ENCODE results near the gene ROR1.

Gene ROR1

GRCh38 chr1:64137412-64137803, 363.6 kb downstream of the ROR1 start:
- no peak for DNase-seq (ENCODE audit: low read depth, low spot score)
- H3K27ac ChIP-seq = no peak overlapping the region

GRCh38 chr1:64139877-64140276, 366.1 kb downstream of the ROR1 start:
- no peak for DNase-seq (ENCODE audit: low read depth, low spot score)
- no peak overlapping the region for H3K27ac ChIP-seq

GRCh38 chr1:64140596-64140995, 366.8 kb downstream of the ROR1 start:
- H3K27ac ChIP-seq = no peak overlapping the region
- no peak for DNase-seq (ENCODE audit: low read depth, low spot score)

GRCh38 chr1:64147045-64147724, 373.4 kb downstream of the ROR1 start:
- DNase-seq (ENCODE audit: low read depth, low spot score) = no peak
- H3K27ac ChIP-seq = no peak overlapping the region

DNA sequence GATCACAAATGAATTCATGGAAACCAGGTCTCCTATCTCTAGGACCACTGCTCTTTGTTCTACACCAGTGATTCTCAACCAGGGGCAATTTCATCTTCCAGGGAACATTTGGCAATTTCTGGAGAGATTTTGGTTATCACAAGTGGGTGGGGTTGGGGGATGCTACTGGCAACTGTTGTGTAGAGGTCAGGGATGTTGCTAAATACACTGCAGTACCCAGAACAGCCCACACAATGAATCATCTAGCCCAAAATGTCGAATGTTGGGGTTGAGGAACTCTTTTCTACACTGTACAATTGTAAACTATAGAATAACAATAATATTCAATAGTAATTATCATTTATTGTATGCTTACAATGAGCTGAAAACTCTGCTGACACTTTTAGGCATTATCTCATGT, 373.9 kb downstream of the ROR1 start:
- no peak for DNase-seq (ENCODE audit: low read depth, low spot score)

DNA sequence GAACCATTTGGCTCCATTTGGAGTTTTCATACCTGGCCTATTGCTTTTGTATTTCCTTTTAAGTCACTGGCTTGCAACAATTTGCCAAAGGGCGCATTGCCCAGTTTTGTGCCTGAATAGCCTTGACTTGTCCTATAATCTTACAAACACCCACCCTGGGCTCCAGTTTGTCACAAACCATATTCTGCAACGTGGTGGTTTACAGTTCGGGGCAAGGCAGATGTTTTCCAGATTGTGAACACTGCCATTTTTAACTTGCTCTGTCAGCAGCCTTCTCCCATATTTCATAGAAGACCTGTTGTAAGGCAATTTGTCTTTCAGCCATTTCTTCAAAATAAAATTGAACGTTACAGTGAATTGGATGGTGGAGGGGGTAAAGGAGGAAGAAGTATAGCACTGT, 376.4 kb downstream of the ROR1 start:
- no peak for DNase-seq (ENCODE audit: low read depth, low spot score)
- no peak overlapping the region for H3K27ac ChIP-seq

More for the DNA sequence above, 373.9 kb downstream of the ROR1 start:
- H3K27ac ChIP-seq = no peak overlapping the region

GRCh38 chr1:64150729-64151230, 377.0 kb downstream of the ROR1 start:
- no peak for DNase-seq (ENCODE audit: low read depth, low spot score)

DNA sequence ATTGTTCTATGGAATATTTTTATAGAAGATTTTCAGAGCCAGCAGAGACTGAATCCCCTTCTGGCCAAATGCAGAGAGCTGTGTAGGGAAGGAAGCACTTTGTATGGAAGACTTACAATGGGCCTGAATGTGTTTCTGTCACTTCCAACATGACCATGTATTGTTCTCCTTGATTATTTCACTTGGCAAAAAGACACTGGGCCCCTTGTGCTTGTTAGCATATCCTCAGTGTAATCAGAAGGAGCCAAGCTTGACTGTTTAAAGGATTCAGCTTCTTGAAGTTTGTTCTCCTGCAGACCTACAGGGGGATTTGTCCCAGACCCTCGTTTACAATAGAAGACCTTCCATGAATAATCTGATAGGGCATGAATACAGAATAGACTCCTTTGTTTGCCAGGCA, 381.5 kb downstream of the ROR1 start:
- no peak for DNase-seq (ENCODE audit: low read depth, low spot score)

More at GRCh38 chr1:64150729-64151230, 377.0 kb downstream of the ROR1 start:
- H3K27ac ChIP-seq = no peak overlapping the region

DNA sequence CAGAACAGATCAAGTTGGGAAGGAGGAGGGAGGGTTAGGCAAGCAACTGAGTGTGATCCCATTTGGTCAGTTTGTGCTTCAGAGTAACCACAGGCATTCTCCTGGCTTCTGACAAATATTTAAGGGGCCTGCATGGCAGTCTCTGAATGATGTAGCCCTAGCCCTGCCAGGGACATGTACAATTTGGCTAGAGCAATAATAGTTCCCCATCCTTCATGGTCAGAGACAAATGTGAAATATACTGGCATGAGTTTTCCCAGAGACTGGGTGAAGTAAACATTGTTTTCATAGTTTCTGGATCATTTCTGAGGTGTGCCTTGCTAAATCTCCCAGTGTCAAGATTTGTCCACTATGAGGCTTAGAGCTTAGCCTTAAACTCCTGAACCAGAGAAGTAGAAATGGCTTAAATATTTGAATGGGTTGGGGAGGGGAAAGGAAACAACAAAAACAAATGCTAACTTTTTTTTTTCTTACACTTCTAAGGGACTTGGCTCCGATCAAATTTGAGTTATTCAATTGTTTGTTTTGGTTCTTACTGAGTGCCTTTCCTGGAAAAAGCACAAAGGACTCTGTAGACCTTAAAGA, 387.6 kb downstream of the ROR1 start:
- DNase-seq (ENCODE audit: low read depth, low spot score) = no peak

More for the DNA sequence above, 381.5 kb downstream of the ROR1 start:
- no peak overlapping the region for H3K27ac ChIP-seq

DNA sequence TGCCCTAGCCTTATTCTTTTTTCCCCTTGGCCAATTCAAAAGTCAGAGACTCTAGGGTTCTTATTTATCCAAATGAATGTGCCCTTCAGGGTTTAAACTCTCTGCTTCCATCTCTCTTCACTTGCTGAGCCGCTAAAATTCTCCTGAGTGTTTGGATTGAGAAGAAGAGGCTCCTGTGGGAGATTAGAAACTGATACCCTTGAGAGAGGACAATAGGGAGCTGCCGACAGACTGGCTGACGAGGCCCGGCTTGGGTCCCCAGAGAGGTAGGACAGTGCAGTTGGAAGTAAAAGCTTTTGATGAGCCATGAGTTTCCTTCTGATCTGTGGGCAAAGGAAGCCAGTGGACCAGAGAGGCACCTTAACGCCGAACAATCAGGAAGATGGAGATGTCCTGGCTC, 388.3 kb downstream of the ROR1 start:
- H3K27ac ChIP-seq = no peak overlapping the region
- no peak for DNase-seq (ENCODE audit: low read depth, low spot score)

More for the DNA sequence above, 387.6 kb downstream of the ROR1 start:
- H3K27ac ChIP-seq = no peak overlapping the region

- H3K27ac ChIP-seq = no peak overlapping the region
- no peak for DNase-seq (ENCODE audit: low read depth, low spot score)
Observed at GRCh38 chr1:64162804-64163203, 389.0 kb downstream of the ROR1 start.

GRCh38 chr1:64163431-64163830, 389.6 kb downstream of the ROR1 start:
- no peak overlapping the region for H3K27ac ChIP-seq

GRCh38 chr1:64163970-64164369, 390.2 kb downstream of the ROR1 start:
- H3K27ac ChIP-seq = no peak overlapping the region
- no peak for DNase-seq (ENCODE audit: low read depth, low spot score)

More at GRCh38 chr1:64163431-64163830, 389.6 kb downstream of the ROR1 start:
- DNase-seq (ENCODE audit: low read depth, low spot score) = no peak

- H3K27ac ChIP-seq = no peak overlapping the region
- no peak for DNase-seq (ENCODE audit: low read depth, low spot score)
Observed at GRCh38 chr1:64166629-64167028, 392.8 kb downstream of the ROR1 start.

DNA sequence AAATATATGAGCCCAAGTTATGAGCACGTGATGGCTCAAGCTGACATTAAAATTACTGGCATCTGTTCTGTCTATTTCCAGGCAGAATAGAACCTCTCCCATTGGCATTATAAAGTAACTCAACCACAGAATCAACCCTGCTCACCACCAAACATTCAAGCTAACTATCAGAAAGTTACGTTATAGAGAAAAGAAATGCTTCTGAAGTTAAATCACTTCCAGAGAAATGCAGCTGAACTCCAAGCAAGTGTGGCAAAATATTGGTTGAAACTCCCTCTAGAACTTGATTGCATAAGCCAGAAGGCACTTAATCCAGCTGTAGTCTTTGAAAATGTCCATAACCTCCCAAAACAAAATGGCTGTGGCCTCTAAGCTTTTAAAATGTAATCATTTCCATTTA, 393.4 kb downstream of the ROR1 start:
- H3K27ac ChIP-seq = no peak overlapping the region
- no peak for DNase-seq (ENCODE audit: low read depth, low spot score)

- H3K27ac ChIP-seq = no peak overlapping the region
- DNase-seq (ENCODE audit: low read depth, low spot score) = no peak
Observed at GRCh38 chr1:64171246-64171645, 397.4 kb downstream of the ROR1 start.

DNA sequence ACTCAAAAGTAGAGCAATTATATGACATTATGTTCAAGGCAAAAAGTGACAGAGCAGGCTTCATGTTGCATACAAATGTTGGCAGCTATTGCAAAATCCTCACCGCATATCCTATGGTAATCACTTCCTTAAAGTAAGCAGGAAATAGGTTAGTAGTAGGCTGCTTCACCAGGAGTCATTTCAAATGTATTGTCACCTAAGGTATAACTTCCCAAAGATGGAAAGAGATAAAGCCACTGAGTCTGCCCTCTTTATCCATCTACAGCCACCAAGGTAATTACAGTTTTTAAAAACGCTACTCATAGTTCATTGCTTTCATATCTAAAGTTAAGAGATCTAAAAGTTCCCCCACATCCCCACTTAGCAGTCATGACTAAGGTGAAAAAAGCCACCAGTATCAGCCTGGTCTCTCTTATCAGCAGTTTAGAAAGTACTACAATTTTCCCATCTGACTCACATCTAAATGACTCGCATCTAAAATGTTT, 398.0 kb downstream of the ROR1 start:
- peak; percentile 34 for DNase-seq (ENCODE audit: low read depth, low spot score)
- H3K27ac ChIP-seq = peak overlapping the region; percentile 21

DNA sequence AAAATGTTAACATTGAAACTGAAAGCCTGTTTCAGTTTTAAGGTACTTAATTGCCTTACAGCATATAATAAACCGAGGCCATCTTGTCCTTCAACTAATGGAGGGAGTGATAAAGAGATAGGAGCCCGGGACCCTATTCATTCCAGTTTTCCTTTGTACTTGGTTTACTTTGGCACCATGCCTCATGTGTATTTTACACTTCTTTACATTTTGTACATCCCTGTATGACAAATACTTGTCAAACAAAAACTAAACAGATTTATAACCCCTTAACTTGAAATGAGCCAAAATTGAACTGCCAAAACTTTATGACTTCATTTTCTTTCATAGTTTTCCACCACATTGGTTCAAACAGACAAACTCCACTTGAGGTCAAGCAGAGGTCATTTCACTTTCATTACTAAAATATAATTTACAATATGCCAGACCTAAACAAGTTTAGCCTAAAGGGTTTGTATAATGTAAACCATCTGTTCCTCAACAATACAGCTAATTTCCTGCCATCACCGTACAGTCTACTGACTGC, 398.7 kb downstream of the ROR1 start:
- no peak overlapping the region for H3K27ac ChIP-seq

GRCh38 chr1:64173336-64173940, 399.6 kb downstream of the ROR1 start:
- DNase-seq (ENCODE audit: low read depth, low spot score) = no peak
- H3K27ac ChIP-seq = no peak overlapping the region

More for the DNA sequence above, 398.7 kb downstream of the ROR1 start:
- DNase-seq (ENCODE audit: low read depth, low spot score) = no peak

- DNase-seq (ENCODE audit: low read depth, low spot score) = no peak
- H3K27ac ChIP-seq = no peak overlapping the region
Observed at GRCh38 chr1:64175639-64176038, 401.8 kb downstream of the ROR1 start.

DNA sequence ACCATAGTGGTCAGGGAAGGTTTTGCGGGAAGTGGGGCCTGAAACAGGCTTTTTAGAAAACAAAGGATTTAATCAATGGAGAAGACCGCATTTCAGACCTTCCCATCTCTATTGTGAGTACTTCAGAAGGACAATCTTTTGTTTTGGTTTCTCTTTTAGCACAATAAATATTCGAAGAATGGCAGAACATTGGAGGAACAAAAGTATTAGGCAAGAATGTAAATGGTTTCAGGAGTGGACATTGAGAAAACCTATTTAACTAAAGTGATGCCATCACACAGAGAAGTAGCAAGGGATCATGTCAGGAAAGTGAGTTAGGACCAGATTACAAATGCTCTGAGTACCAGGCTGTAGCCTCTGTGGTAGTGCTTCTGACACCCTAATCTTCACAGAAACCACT, 402.8 kb downstream of the ROR1 start:
- no peak for DNase-seq (ENCODE audit: low read depth, low spot score)
- H3K27ac ChIP-seq = no peak overlapping the region

Measured in epithelial cell of prostate (primary cell).